Trophoblast cell (in vitro differentiated cells and primary cell): ENCODE data around the gene ZBTB17.

Experiments used
- DNase-seq, 2 donors: peaks; one replicate each; pipeline ENCODE4 v3.0.0-alpha.2; 2016
- H2AFZ ChIP-seq: 2 replicates; pipeline ENCODE4 v1.6.1; 2013; ENCODE audit warnings: low read length, moderate library complexity, mild to moderate bottlenecking; ENCODE audit not compliant: insufficient read depth, poor library complexity
- H2AK5ac ChIP-seq: 2 replicates; pipeline ENCODE4 v1.6.1; 2013; ENCODE audit warnings: mild to moderate bottlenecking, low read length
- H2BK120ac ChIP-seq: 2 replicates; pipeline ENCODE4 v1.6.1; 2013; ENCODE audit warnings: low read length, mild to moderate bottlenecking, moderate library complexity; ENCODE audit not compliant: insufficient read depth, poor library complexity
- H2BK12ac ChIP-seq: 2 replicates; pipeline ENCODE4 v1.6.1; 2013; ENCODE audit warnings: mild to moderate bottlenecking, low read length, moderate library complexity
- H2BK5ac ChIP-seq: 2 replicates; pipeline ENCODE4 v1.6.1; 2013; ENCODE audit warnings: low read length, low read depth, moderate library complexity, mild to moderate bottlenecking; ENCODE audit not compliant: poor library complexity
- H3K14ac ChIP-seq: 2 replicates; pipeline ENCODE4 v1.6.1; 2013; ENCODE audit warnings: mild to moderate bottlenecking, low read length
- H3K18ac ChIP-seq: 2 replicates; pipeline ENCODE4 v1.6.1; 2013; ENCODE audit warnings: mild to moderate bottlenecking, low read length
- H3K23ac ChIP-seq: 2 replicates; pipeline ENCODE4 v1.6.1; 2013; ENCODE audit warnings: low read length
- H3K27ac ChIP-seq: 2 replicates; pipeline ENCODE4 v1.5.1; 2013; ENCODE audit warnings: low read depth, mild to moderate bottlenecking, inconsistent platforms, low read length, moderate library complexity
- H3K27me3 ChIP-seq: 2 replicates; pipeline ENCODE4 v1.6.1; 2013; ENCODE audit warnings: inconsistent platforms, mild to moderate bottlenecking, low read length, moderate library complexity; ENCODE audit not compliant: insufficient read depth
- H3K36me3 ChIP-seq, 2 experiments: 1 replicate in 1 of 2; 2 replicates in 1 of 2; pipeline ENCODE4 v1.6.1; 2013; ENCODE audit warnings: low read length in 2 of 2, mild to moderate bottlenecking in 2 of 2, moderate library complexity in 1 of 2; ENCODE audit not compliant: insufficient read depth in 2 of 2, control insufficient read depth in 1 of 2
- H3K4ac ChIP-seq: 2 replicates; pipeline ENCODE4 v1.6.1; 2013; ENCODE audit warnings: low read depth, mild to moderate bottlenecking, low read length, moderate library complexity
- H3K4me1 ChIP-seq, 2 experiments: 1 replicate in 1 of 2; 2 replicates in 1 of 2; pipeline ENCODE4 v1.6.1; 2013; ENCODE audit warnings: low read length in 2 of 2, mild to moderate bottlenecking in 2 of 2, moderate library complexity in 1 of 2; ENCODE audit not compliant: insufficient read depth in 2 of 2, control insufficient read depth in 1 of 2
- H3K4me2 ChIP-seq: 2 replicates; pipeline ENCODE4 v1.6.1; 2013; ENCODE audit warnings: inconsistent platforms, mild to moderate bottlenecking, low read length, moderate library complexity
- H3K4me3 ChIP-seq: 2 replicates; pipeline ENCODE4 v1.5.1; 2013; ENCODE audit warnings: mild to moderate bottlenecking, low read depth, low read length, inconsistent platforms
- H3K79me1 ChIP-seq: one replicate; pipeline ENCODE4 v1.6.1; 2013; ENCODE audit warnings: low read length
- H3K79me2 ChIP-seq: 2 replicates; pipeline ENCODE4 v1.6.1; 2013; ENCODE audit warnings: low read length, mild to moderate bottlenecking; ENCODE audit not compliant: control insufficient read depth, insufficient read depth, poor library complexity
- H3K9ac ChIP-seq: 2 replicates; pipeline ENCODE4 v1.6.1; 2013; ENCODE audit warnings: mild to moderate bottlenecking, low read length
- H3K9me3 ChIP-seq: 2 replicates; pipeline ENCODE4 v1.6.1; 2013; ENCODE audit warnings: low read depth, mild to moderate bottlenecking, control low read depth, inconsistent platforms, low read length; ENCODE audit not compliant: insufficient read depth
- H4K12ac ChIP-seq: 2 replicates; pipeline ENCODE4 v1.6.1; 2013; ENCODE audit warnings: low read depth, mild to moderate bottlenecking, low read length, moderate library complexity
- H4K8ac ChIP-seq: 2 replicates; pipeline ENCODE4 v1.6.1; 2013; ENCODE audit warnings: low read depth, mild to moderate bottlenecking, low read length, moderate library complexity
- H4K91ac ChIP-seq: one replicate; pipeline ENCODE4 v1.6.1; 2013; ENCODE audit warnings: low read depth, mild to moderate bottlenecking, low read length, moderate library complexity
- WGBS: extraction: QIAGEN DNeasy Blood & Tissue Kit; methylation state at CpG from one replicate; pipeline ENCODE4 v1.1.7; 2013; ENCODE audit warnings: missing lambda C conversion rate; ENCODE audit not compliant: insufficient read length, insufficient coverage; ENCODE audit errors: extremely low coverage; 5-methylcytosine and 5-hydroxymethylcytosine counted together

Gene ZBTB17

GRCh38 chr1:15966956-15967344, 9.0 kb downstream of the ZBTB17 start:
- Histone ChIP-seq H2BK12ac (no peak overlapping the region), H2AK5ac (no peak overlapping the region), H2BK5ac (no peak overlapping the region), H3K9ac (no peak overlapping the region), H3K9me3 (peaks cover 10% of the 10 kb centered on the region), H3K36me3 (peaks cover 15 to 18% of the 10 kb centered on the region in 2 experiments), H3K4ac (no peak overlapping the region), H3K27me3 (no peaks in the 10 kb centered on the region), H4K8ac (no peak overlapping the region), H3K79me2 (no peaks in the 10 kb centered on the region), H4K12ac (no peak overlapping the region), H3K18ac (no peak overlapping the region), H3K4me1 (no peaks in the 10 kb centered on the region), H3K27ac (no peak overlapping the region), H2BK120ac (no peak overlapping the region), H3K4me3 (no peak overlapping the region), H3K4me2 (no peak overlapping the region), H3K79me1 (no peaks in the 10 kb centered on the region), H3K14ac (no peak overlapping the region), H3K23ac (no peak overlapping the region), H2AFZ (no peak overlapping the region), H4K91ac (no peak overlapping the region)
- WGBS: no CpG with 5 or more reads among the region's 6 CpGs
- DNase-seq: no peak

- Histone ChIP-seq H3K9ac (no peak overlapping the region), H2BK120ac (no peak overlapping the region), H3K4me1 (no peaks in the 10 kb centered on the region), H3K79me2 (no peaks in the 10 kb centered on the region), H4K91ac (no peak overlapping the region), H3K36me3 (peaks cover 16 to 18% of the 10 kb centered on the region in 2 experiments), H4K12ac (no peak overlapping the region), H3K14ac (no peak overlapping the region), H3K9me3 (peaks cover 10% of the 10 kb centered on the region), H3K18ac (no peak overlapping the region), H4K8ac (no peak overlapping the region), H3K23ac (no peak overlapping the region), H3K4ac (no peak overlapping the region), H3K27me3 (no peaks in the 10 kb centered on the region), H2BK12ac (no peak overlapping the region), H3K4me3 (no peak overlapping the region), H3K4me2 (no peak overlapping the region), H2AK5ac (no peak overlapping the region), H2BK5ac (no peak overlapping the region), H2AFZ (no peak overlapping the region), H3K27ac (no peak overlapping the region), H3K79me1 (no peaks in the 10 kb centered on the region)
- no CpG with 5 or more reads among the region's 18 CpGs for WGBS
- peak; percentile 16 to 53 for DNase-seq
These were observed 9.6 kb downstream of the ZBTB17 start for GRCh38 chr1:15966081-15966955.

GRCh38 chr1:15965228-15965767, 10.6 kb downstream of the ZBTB17 start:
- no peak overlapping the region for H2BK5ac ChIP-seq
- H4K8ac ChIP-seq: no peak overlapping the region
- DNase-seq: no peak
- H2AFZ ChIP-seq: no peak overlapping the region
- H3K79me1 ChIP-seq: no peaks in the 10 kb centered on the region
- H3K4ac ChIP-seq: no peak overlapping the region
- WGBS: no CpG with 5 or more reads among the region's 7 CpGs
- no peaks in the 10 kb centered on the region for H3K4me1 ChIP-seq
- no peak overlapping the region for H3K4me2 ChIP-seq
- no peak overlapping the region for H3K23ac ChIP-seq
- no peak overlapping the region for H2AK5ac ChIP-seq
- H2BK120ac ChIP-seq: no peak overlapping the region
- no peak overlapping the region for H3K9ac ChIP-seq
- no peak overlapping the region for H4K12ac ChIP-seq
- no peak overlapping the region for H3K14ac ChIP-seq
- H3K27ac ChIP-seq: no peak overlapping the region
- no peak overlapping the region for H2BK12ac ChIP-seq
- no peaks in the 10 kb centered on the region for H3K27me3 ChIP-seq
- H4K91ac ChIP-seq: no peak overlapping the region
- H3K36me3 ChIP-seq: peaks cover 16 to 18% of the 10 kb centered on the region in 2 experiments
- no peaks in the 10 kb centered on the region for H3K79me2 ChIP-seq
- H3K18ac ChIP-seq: no peak overlapping the region
- H3K9me3 ChIP-seq: peaks cover 10% of the 10 kb centered on the region
- no peak overlapping the region for H3K4me3 ChIP-seq

GRCh38 chr1:15963968-15964648, 11.8 kb downstream of the ZBTB17 start:
- Histone ChIP-seq H3K27me3 (no peaks in the 10 kb centered on the region), H2BK5ac (no peak overlapping the region), H3K4ac (no peak overlapping the region), H3K23ac (no peak overlapping the region), H4K12ac (no peak overlapping the region), H3K18ac (no peak overlapping the region), H3K4me2 (no peak overlapping the region), H3K79me2 (no peaks in the 10 kb centered on the region), H4K8ac (no peak overlapping the region), H3K79me1 (no peaks in the 10 kb centered on the region), H3K4me1 (no peaks in the 10 kb centered on the region), H2BK12ac (no peak overlapping the region), H3K9me3 (peaks cover 5% of the 10 kb centered on the region), H3K9ac (no peak overlapping the region), H3K14ac (no peak overlapping the region), H4K91ac (no peak overlapping the region), H2AK5ac (no peak overlapping the region), H3K4me3 (no peak overlapping the region), H3K27ac (no peak overlapping the region), H2AFZ (no peak overlapping the region), H2BK120ac (no peak overlapping the region), H3K36me3 (peaks cover 9 to 12% of the 10 kb centered on the region in 2 experiments)
- no CpG with 5 or more reads among the region's 10 CpGs for WGBS
- DNase-seq: no peak
